ENCODE data around the gene POM121C. TPM values are rescaled to one million over a fixed set of nuclear protein-coding genes. Genes with fewer than 3 reads are reported as not detected.
A peak's percentile ranks its signal among the peaks of the same experiment; 100 is the strongest.
"Not testable (repeated sequence)": the region's sequence is repeated elsewhere in the genome, so short reads cannot be mapped to it uniquely, and the experiment has no call there.

Gene POM121C
- total RNA-seq, 2 donors from 2014 or later: 31.3 to 55.4 TPM

DNA sequence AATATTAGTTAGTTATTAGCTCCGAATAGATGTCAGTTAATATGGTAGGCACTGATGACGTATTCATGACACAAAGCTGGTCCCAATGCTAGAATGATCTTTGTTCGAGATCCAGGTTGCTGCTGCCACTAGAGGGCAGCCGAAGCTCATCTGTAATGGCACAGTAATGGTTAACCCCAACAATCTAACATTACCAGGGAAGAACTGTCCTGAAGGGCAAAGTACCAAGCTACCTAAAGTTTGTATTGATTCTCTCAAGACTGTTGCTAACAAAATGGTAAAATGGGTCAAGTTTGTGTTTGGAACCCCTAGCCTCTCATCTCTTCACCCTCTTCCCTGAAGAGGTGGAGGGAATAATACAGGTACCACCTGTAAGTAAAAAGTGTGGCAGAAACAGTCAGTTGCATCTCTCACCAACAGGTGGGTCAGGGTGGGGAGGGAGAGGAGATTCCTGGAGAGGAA, 33.6 kb downstream of the POM121C start:
- H3K4me1 ChIP-seq (ENCODE audit: control insufficient read depth in 1 of 2, low read depth in 2 of 2); ATAC-seq (ENCODE audit: insufficient number of reproducible peaks, low FRiP score, low read depth); H3K27ac ChIP-seq; H3K36me3 ChIP-seq; H3K4me3 ChIP-seq; H3K9me3 ChIP-seq; DNase-seq (ENCODE audit: low spot score); H3K27me3 ChIP-seq (replicated peaks; ENCODE audit: insufficient read depth): not testable (repeated sequence)
- TF ChIP-seq, protein P1, sequence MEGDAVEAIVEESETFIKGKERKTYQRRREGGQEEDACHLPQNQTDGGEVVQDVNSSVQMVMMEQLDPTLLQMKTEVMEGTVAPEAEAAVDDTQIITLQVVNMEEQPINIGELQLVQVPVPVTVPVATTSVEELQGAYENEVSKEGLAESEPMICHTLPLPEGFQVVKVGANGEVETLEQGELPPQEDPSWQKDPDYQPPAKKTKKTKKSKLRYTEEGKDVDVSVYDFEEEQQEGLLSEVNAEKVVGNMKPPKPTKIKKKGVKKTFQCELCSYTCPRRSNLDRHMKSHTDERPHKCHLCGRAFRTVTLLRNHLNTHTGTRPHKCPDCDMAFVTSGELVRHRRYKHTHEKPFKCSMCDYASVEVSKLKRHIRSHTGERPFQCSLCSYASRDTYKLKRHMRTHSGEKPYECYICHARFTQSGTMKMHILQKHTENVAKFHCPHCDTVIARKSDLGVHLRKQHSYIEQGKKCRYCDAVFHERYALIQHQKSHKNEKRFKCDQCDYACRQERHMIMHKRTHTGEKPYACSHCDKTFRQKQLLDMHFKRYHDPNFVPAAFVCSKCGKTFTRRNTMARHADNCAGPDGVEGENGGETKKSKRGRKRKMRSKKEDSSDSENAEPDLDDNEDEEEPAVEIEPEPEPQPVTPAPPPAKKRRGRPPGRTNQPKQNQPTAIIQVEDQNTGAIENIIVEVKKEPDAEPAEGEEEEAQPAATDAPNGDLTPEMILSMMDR (IDR thresholded peaks at IDR 0.05): peak; percentile 41

DNA sequence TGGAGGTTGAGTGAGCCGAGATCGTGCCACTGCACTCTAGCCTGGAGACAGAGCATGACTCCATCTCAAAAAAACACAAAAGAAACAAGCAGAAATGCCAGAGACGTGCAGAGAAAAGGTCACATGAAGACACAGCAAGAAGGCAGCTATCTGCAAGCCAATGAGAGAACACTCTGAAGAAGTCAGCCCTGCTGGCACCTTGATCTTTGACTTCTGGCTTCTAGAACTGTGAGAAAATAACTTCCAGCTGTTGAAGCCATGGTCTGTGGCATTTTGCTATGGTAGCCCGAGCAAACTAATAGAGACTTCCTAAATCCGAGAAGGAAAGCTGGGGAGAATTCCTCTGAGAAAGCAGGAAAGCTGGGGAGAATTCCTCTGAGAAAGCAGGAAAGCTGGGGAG, 36.2 kb downstream of the POM121C start:
- H3K36me3 ChIP-seq; H3K27ac ChIP-seq; H3K27me3 ChIP-seq (replicated peaks; ENCODE audit: insufficient read depth); ATAC-seq (ENCODE audit: insufficient number of reproducible peaks, low FRiP score, low read depth); H3K4me1 ChIP-seq (ENCODE audit: control insufficient read depth in 1 of 2, low read depth in 2 of 2); H3K9me3 ChIP-seq; H3K4me3 ChIP-seq; DNase-seq (ENCODE audit: low spot score): not testable (repeated sequence)

DNA sequence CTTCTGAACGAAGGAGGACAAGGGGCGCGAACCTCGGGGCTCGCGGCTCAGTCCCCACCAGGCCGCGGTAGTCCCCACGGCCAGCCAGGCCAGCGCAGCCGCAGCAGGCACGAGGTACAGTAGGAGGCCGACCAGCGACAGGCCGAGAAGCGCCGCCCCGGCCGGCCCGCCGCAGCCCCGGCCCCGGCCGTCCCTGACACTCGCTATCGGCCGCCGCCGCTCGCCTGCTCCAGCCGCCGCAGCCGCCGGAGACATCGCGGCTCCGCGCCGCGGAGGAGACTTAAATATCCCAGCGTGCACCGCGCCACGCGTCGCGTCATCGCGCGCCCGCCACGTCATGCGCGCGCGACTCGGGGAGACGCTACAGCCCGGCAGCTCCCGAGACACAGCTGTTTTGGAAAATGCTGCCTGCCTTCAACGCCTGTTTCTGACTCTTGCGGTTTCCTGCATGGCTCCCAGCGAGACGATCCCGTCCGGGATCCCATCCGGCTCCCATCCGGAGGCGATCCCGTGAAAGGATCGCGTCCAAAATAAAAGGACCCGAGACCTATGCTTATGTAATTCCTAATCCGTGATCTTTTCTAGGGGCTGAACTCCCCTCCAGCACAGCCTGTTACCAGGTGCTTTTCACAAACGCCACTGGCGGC, 43.5 kb downstream of the POM121C start:
- H3K4me3 ChIP-seq: peak overlapping the region; percentile 87
- DNase-seq (ENCODE audit: low spot score); H3K9me3 ChIP-seq; H3K27me3 ChIP-seq (replicated peaks; ENCODE audit: insufficient read depth); H3K4me1 ChIP-seq (ENCODE audit: control insufficient read depth in 1 of 2, low read depth in 2 of 2): not testable (repeated sequence)
- H3K27ac ChIP-seq: peak overlapping the region; percentile 75 to 76
- ATAC-seq (ENCODE audit: insufficient number of reproducible peaks, low FRiP score, low read depth): peak; percentile 89
- H3K36me3 ChIP-seq: peaks cover 24% of the 10 kb centered on the region

DNA sequence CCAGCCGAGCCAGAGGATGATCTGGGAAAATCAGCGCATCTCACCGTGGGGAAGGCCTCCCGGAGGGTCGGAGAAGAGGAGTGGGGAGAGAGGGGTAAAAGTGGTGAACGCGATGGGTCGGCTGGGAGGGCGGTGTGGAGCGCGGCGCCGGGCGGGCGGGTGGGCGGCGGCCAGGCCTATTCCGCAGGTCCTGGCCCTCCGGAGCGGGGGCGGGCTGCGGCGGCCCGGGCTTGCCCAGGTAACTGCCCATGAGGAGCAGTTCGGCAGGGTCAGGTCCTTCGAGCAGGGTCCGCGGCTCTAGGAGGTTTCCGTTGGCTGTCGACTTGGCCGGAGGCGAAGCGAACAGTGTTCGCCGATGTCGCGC, 44.0 kb downstream of the POM121C start:
- peak overlapping the region; percentile 87 for H3K4me3 ChIP-seq
- H3K27me3 ChIP-seq (replicated peaks; ENCODE audit: insufficient read depth); H3K9me3 ChIP-seq; H3K4me1 ChIP-seq (ENCODE audit: control insufficient read depth in 1 of 2, low read depth in 2 of 2); H3K27ac ChIP-seq; DNase-seq (ENCODE audit: low spot score): not testable (repeated sequence)
- peaks cover 28% of the 10 kb centered on the region for H3K36me3 ChIP-seq
- ATAC-seq (ENCODE audit: insufficient number of reproducible peaks, low FRiP score, low read depth): peak; percentile 22

DNA sequence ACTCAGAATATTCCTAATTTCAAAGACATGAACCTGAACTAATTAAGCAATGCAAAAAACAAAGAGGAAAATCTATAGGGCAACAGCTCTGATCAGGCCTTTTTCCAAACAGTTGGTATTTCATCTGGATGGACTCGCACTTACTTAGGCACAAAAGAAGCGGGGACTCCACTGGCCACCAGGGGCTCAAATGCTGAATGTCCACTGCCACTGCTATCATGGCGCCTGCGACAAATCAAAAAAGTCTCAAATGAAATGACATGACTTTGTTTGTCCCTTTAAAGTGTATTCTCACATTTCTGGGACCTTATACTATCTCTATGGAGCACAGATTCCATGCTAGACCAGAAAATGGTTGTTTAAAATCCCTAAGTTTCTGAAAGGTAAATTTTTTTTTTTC, 47.1 kb downstream of the POM121C start:
- H3K4me3 ChIP-seq; H3K4me1 ChIP-seq (ENCODE audit: control insufficient read depth in 1 of 2, low read depth in 2 of 2); ATAC-seq (ENCODE audit: insufficient number of reproducible peaks, low FRiP score, low read depth); H3K27ac ChIP-seq; DNase-seq (ENCODE audit: low spot score); H3K9me3 ChIP-seq; H3K27me3 ChIP-seq (replicated peaks; ENCODE audit: insufficient read depth): not testable (repeated sequence)
- peaks cover 44% of the 10 kb centered on the region for H3K36me3 ChIP-seq

DNA sequence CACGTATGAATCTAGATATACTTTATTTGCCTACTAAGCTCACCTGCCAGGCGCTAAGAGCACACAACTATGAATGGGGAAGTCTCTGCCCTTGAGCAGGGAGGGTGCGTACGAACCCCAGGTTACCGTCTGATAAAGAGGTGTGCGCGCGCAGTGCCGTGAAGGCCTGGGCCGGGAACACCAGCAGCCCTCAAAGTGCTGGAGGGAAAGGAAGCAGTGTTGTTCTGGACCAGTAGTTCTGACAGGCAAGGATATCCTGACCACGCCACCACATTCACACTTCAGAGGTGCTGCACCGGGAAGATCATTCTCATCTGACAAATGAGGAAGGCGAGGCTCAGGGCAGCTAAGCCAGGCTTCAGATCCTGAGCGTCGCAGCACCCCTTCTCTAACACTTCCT, 62.6 kb downstream of the POM121C start:
- not testable (repeated sequence) for H3K9me3 ChIP-seq; H3K27me3 ChIP-seq (replicated peaks; ENCODE audit: insufficient read depth); DNase-seq (ENCODE audit: low spot score); H3K4me1 ChIP-seq (ENCODE audit: control insufficient read depth in 1 of 2, low read depth in 2 of 2); H3K4me3 ChIP-seq; H3K27ac ChIP-seq; ATAC-seq (ENCODE audit: insufficient number of reproducible peaks, low FRiP score, low read depth)
- H3K36me3 ChIP-seq: peaks cover 29% of the 10 kb centered on the region

DNA sequence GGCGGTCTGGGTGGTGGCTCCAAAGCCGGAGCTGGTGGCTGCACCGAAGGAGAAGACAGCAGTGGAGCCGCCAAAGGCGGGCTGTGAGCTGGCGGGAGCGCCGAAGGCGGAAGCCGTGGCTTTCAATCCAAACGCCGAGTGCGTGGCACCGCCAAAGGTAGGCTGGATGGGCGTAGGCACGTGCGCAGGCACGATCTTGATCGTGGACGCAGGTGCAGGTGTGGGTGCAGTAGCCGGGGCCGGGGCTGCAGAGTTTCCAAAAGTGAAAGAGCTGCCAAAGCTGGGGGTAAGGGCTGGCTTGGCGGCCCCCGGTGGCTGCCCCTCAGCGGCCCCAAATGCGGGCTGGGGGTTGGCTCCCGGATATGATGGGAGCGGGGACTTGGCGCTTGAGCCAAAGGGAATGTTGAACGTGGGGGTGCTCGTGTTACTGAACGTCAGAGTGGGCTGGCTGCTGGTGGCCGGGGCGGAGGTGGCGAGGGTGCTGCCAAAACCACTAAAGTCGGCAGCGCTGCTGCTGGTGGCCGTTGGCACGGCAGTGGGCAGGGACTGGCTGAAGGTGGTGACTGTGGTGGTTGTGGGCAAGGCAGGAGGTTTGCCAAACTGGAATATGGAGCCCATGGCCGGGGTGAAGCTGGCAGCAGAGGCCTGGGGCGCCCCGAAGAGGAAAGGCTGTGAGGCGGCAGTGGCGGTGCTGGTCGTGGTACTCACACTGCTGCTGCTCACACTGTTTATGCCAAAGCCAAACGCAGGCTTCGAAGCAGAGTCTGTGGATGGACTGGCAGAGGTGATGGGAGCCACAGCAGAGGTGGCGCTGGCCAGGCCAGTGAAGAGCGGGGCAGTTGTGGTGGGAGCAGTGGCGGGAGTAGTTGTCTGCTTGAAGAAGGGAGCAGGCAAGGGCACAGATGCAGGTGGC, 64.0 kb downstream of the POM121C start:
- peaks cover 25% of the 10 kb centered on the region for H3K36me3 ChIP-seq
- H3K4me1 ChIP-seq (ENCODE audit: control insufficient read depth in 1 of 2, low read depth in 2 of 2); DNase-seq (ENCODE audit: low spot score); ATAC-seq (ENCODE audit: insufficient number of reproducible peaks, low FRiP score, low read depth); H3K4me3 ChIP-seq; H3K27me3 ChIP-seq (replicated peaks; ENCODE audit: insufficient read depth); H3K27ac ChIP-seq; H3K9me3 ChIP-seq: not testable (repeated sequence)

DNA sequence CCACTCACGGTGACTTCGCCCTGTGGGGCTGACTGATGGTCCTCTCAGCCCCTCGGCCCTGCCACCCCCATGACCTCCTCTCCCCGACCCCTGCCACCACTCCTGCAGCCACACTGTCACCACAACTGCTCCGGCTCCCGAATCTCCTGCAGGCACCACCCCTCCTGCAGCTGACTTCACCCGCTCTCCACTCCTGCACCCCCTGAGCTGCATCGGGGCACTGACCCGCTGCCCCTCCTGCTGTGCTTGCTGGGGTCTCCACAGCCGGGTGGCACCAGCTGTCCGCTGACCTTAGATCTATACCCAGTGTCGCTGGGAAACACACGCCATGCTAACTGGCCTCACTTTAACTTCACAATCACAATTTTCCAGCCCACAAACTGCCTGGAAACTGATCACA, 65.9 kb downstream of the POM121C start:
- H3K27ac ChIP-seq; ATAC-seq (ENCODE audit: insufficient number of reproducible peaks, low FRiP score, low read depth); H3K9me3 ChIP-seq; DNase-seq (ENCODE audit: low spot score); H3K4me1 ChIP-seq (ENCODE audit: control insufficient read depth in 1 of 2, low read depth in 2 of 2); H3K27me3 ChIP-seq (replicated peaks; ENCODE audit: insufficient read depth); H3K4me3 ChIP-seq: not testable (repeated sequence)
- peaks cover 25% of the 10 kb centered on the region for H3K36me3 ChIP-seq

DNA sequence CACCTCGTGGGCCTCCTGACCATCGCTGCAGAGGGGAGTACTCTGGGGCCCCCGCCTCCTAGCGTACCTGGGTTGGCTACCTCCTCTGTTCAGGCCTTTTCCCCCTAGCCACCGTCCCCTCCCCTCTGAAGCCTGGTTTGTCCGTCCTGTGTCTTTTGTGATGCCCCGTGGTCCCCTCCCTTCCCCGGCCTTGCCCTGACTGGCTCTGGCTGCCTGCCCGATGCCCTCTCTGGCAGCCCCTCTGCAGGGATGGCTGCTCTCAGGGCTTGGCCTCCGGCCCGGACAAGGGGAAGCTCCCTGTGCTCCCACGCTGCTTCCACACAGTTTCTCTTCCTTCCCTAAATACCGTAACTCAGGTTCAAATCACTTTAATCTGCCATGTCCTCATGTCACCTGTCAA, 66.4 kb downstream of the POM121C start:
- peaks cover 24% of the 10 kb centered on the region for H3K36me3 ChIP-seq
- not testable (repeated sequence) for H3K27me3 ChIP-seq (replicated peaks; ENCODE audit: insufficient read depth); H3K4me1 ChIP-seq (ENCODE audit: control insufficient read depth in 1 of 2, low read depth in 2 of 2); H3K9me3 ChIP-seq; ATAC-seq (ENCODE audit: insufficient number of reproducible peaks, low FRiP score, low read depth); DNase-seq (ENCODE audit: low spot score); H3K27ac ChIP-seq; H3K4me3 ChIP-seq

DNA sequence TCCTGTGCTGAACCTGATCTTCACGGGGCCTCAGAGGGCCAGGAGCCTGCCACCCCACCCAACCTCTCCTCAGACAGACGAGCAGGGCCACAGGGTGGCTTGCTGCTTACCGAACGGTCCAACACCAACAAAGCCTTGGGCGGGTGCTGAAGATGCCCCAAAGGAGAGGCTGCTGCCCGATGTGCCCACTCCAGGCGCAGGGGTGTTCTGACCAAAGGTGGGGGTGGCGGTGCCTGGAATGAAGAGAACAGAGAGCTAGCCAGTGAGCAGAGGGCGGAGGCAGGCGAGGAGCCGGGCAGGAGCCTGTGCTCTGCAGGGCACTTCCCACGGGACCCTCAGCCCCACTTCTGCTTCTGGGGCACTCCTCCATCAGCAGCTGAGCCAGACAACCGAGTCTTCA, 66.9 kb downstream of the POM121C start:
- not testable (repeated sequence) for H3K9me3 ChIP-seq; H3K4me3 ChIP-seq; H3K27ac ChIP-seq; H3K4me1 ChIP-seq (ENCODE audit: control insufficient read depth in 1 of 2, low read depth in 2 of 2); H3K27me3 ChIP-seq (replicated peaks; ENCODE audit: insufficient read depth); DNase-seq (ENCODE audit: low spot score); ATAC-seq (ENCODE audit: insufficient number of reproducible peaks, low FRiP score, low read depth)
- H3K36me3 ChIP-seq: peaks cover 19% of the 10 kb centered on the region

DNA sequence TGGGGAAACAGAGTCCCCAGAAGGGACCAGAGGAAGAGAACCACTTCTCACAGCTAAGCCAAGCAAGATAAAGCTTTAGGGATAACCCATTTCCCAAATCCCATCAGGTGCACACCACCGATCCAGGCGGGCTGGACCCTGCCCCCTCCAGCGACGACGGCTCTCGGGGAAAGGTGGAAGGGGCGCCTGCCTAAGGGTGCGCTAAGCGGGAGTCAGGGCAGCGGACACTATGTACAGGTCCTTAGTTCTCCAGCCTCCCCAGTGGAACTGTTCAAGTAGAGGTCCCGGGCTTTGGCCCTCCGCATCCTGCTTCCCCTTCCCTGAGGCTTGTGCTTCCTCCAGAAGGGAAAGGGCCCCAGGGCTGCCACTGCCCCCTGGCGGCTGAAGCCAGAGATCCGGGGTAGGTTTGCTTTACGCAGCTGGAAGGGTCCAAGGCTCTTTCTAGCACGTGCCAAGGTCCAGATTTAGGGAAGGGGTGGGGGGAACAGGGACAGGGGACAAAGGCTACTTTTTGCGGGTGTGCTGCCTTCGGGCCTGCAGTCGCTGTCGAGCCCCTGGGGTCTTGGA, 67.7 kb downstream of the POM121C start:
- H3K4me3 ChIP-seq; H3K27ac ChIP-seq; H3K27me3 ChIP-seq (replicated peaks; ENCODE audit: insufficient read depth); DNase-seq (ENCODE audit: low spot score); H3K9me3 ChIP-seq; H3K4me1 ChIP-seq (ENCODE audit: control insufficient read depth in 1 of 2, low read depth in 2 of 2); ATAC-seq (ENCODE audit: insufficient number of reproducible peaks, low FRiP score, low read depth): not testable (repeated sequence)
- H3K36me3 ChIP-seq: peaks cover 13% of the 10 kb centered on the region
